HG02610 (cell line): ENCODE measurements around the gene PRODH2.
"Not testable (repeated sequence)": the region's sequence is repeated elsewhere in the genome, so short reads cannot be mapped to it uniquely, and the experiment has no call there.

ENCODE experiments used
- ATAC-seq: cut with Tn5 transposase; IDR thresholded peaks from one replicate; pipeline ENCODE4 v1.9.1; 2021; ENCODE audit warnings: mild to moderate bottlenecking, moderate library complexity; ENCODE audit not compliant: unreplicated experiment

Gene PRODH2

GRCh38 chr19:35843676-35844481, 31.2 kb upstream of the PRODH2 start:
- no peak for ATAC-seq

- no peak for ATAC-seq
These were observed 30.1 kb upstream of the PRODH2 start for GRCh38 chr19:35842666-35843272.

- ATAC-seq, result no peak
These were observed 29.4 kb upstream of the PRODH2 start for GRCh38 chr19:35841961-35842595.

GRCh38 chr19:35836096-35836495, 23.5 kb upstream of the PRODH2 start:
- ATAC-seq, result not testable (repeated sequence)

GRCh38 chr19:35833972-35834371, 21.3 kb upstream of the PRODH2 start:
- no peak for ATAC-seq

DNA sequence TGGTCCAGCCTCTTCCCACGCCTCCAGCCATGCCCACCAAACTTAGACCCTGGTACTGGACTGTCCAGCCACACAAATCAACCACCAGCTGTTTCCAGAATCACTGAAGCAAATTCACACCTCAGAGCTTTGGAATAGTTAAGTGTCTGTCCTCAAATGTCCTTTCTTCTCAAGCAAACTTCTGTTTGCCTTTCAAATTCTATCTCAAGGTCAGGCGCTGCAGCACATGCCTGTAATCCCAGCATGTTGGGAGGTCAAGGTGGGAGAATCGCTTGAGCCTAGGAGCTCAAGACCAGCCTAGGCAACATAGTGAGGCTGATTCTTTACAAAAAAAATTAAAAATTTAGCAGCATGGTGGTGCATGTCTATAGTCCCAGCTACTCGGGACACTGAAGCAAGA, 19.4 kb upstream of the PRODH2 start:
- no peak for ATAC-seq

DNA sequence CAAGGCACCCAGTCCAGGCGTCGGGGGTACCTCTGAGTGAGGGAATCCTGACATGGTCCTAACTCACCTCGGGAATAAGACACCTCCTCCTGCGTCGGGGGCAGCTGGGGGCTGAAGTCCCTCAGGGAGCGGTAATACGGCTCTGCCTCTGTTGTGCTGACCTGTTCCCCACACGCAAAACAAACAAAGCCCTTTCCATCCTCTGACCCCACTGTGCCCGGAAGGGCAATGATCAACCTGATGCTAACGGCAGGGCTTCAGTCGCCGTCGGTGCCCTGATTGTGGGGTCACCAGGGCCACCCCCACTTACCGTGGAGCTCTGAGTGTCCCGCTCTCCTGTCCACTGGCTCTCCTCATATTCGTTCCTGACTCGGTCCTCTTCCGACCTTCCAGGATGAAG, 18.3 kb upstream of the PRODH2 start:
- no peak for ATAC-seq

DNA sequence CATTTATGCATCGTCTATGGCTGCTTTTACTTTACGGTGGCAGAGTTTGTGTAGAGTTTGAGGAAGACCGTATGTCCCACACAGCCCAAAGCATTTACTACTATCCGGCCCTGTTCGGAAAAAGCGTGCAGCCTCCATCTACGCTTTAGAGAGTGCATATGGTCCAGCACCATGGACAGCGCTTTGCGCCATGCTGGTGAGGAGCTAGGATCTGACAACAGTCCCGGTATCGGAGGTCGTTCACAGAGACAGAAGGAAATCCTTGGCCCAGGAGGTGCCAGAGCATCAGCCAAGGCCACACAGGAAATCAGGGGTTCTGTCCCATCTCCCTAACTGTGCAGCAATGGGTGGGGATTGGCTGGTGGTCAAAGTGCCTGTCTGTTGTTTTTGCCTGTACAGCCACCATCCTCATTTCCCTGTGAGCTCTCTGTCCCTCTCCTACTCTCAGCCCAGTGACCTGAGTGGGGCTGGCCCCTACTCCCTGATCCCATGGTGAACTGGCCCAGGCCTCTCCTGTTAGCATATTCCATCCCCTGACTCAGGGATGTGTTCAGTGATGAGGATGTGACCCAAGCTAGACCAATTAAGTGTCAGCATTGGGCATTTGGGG, 16.2 kb upstream of the PRODH2 start:
- no peak for ATAC-seq

DNA sequence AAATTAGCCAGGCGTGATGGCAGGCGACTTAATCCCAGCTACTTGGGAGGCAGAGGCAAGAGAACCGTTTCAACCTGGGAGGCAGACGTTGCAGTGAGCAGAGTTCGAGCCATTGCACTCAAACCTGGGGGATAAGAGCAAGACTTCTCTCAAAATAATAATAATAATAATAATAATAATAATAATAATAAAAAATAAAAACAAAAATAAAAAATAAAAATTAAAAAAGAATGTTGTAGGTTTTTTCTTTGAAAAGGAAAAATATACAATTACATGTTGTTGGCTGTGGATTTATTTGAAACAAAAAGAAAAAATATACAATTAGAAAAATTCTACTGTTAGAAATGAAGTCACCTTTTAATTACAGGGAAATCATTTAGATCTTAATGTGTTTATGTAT, 11.5 kb upstream of the PRODH2 start:
- ATAC-seq, result no peak

DNA sequence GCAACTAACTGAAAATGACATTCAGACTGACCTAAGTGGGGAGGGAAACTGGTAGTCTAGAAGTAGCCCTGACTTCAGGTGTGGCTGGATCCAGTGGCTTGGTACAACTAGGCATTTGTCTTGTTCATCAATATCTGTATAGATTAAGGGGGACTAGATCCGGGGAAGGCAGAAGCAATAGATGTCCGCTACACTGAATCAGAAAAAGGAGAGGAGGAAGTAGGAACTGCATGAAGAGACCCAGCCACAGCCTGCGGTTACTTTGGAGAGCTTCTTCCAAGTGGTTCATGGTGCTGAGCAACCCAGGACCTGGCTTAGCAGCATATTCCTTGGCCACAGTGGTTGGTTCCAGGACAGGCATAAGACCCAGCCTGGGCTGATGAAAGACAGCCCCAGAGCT, 9.9 kb upstream of the PRODH2 start:
- ATAC-seq, result no peak

- no peak for ATAC-seq
These were observed 5.8 kb upstream of the PRODH2 start for GRCh38 chr19:35818445-35818844.

DNA sequence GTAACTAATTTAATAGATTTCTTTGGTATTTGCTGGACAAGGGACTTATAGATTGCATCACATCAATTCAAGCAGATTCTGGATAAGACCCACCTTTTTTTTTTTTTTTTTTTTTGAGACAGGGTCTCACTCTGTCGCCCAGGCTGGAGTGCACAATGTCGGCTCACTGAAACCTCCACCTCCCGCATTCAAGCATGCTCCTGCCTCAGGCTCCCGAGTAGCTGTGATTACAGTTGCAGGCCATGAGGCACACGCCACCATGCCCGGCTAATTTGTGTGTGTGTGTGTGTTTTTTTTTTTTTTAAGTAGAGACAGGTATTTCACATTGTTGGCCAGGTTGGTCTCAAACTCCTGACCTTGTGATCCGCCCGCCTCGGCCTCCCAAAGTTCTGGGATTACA, 4.2 kb upstream of the PRODH2 start:
- ATAC-seq, result no peak

- ATAC-seq, result no peak
These were observed 3.6 kb upstream of the PRODH2 start for GRCh38 chr19:35816262-35816661.

GRCh38 chr19:35813043-35813890, 622 bp upstream of the PRODH2 start:
- no peak for ATAC-seq

- ATAC-seq, result no peak
These were observed 1.1 kb downstream of the PRODH2 start for GRCh38 chr19:35811317-35812219.

GRCh38 chr19:35807633-35808032, 5.0 kb downstream of the PRODH2 start:
- no peak for ATAC-seq

DNA sequence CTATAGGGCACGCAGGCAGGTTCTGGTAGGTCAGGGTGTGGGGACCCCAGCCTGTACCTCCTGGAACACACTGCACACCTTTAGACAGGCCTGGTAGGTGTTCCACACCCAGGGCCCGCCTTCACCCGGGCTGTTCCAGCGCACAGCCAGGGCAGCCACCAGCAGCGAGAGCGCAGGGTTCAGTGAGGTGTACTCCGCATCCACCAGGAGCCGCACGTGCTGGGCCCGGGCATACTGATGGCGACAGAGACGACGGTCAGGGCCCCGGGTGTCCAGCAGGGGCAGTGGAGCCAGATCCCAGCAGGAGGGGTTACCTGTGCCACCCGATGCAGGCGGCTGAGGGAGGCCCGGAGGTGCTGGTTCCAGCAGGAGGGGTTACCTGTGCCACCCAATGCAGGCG, 6.0 kb downstream of the PRODH2 start:
- ATAC-seq, result no peak

GRCh38 chr19:35805526-35806102, 7.0 kb downstream of the PRODH2 start:
- no peak for ATAC-seq

GRCh38 chr19:35801828-35802227, 10.8 kb downstream of the PRODH2 start:
- no peak for ATAC-seq
